Measurements from ENCODE around the gene CHRNA4.

Gene CHRNA4

DNA sequence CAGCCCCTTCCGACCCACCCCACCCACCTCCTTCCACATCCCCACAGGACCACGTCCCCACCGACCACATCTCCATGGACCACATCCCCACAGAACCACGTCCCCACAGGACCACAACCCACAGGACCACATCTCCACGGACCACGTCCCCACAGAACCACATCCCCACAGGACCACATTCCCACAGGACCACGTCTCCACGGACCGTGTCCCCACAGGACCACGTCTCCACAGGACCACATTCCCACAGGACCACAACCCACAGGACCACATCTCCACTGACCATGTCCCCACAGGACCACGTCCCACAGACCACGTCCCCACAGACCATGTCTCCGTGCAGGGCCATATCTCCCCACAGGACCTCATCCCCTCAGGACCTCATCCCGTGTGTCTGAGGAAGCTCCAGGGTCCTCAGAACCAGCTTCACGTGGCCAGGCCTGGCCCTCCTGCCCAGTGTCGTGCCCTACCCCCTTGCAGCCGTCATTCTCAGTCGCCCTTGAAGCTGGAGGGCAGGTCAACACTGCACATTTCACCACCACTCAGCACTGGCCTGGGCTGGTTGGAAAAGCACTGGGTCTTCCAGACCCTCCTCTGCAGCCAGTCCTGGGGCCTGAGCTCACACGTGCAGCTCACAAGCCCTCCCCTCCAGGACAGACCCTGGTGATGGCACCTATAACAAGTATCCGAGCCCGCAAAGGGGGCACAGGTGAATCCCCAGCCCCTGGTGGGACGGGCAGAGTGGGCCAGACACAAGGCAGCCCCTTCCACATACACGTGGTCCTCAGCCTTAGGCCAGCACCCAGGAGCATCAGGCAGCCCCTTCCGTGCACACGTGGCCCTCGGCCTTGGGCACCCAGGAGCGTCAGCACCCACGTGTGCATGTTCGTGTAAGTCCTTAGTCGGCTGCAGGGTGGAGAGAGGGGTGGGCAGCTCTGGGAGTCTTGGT lies 3.9 kb downstream of the CHRNA4 start:
- peaks cover 41% of the 10 kb centered on the region for H3K27me3 ChIP-seq (ENCODE audit: insufficient read depth, low read depth)
- TF ChIP-seq, protein P1, sequence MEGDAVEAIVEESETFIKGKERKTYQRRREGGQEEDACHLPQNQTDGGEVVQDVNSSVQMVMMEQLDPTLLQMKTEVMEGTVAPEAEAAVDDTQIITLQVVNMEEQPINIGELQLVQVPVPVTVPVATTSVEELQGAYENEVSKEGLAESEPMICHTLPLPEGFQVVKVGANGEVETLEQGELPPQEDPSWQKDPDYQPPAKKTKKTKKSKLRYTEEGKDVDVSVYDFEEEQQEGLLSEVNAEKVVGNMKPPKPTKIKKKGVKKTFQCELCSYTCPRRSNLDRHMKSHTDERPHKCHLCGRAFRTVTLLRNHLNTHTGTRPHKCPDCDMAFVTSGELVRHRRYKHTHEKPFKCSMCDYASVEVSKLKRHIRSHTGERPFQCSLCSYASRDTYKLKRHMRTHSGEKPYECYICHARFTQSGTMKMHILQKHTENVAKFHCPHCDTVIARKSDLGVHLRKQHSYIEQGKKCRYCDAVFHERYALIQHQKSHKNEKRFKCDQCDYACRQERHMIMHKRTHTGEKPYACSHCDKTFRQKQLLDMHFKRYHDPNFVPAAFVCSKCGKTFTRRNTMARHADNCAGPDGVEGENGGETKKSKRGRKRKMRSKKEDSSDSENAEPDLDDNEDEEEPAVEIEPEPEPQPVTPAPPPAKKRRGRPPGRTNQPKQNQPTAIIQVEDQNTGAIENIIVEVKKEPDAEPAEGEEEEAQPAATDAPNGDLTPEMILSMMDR (conservative IDR thresholded peaks at IDR 0.05; ENCODE audit: low read depth, low read length) = no peak
- no peak overlapping the region for H2AFZ ChIP-seq (ENCODE audit: low read depth)
- no peak overlapping the region for H3K27ac ChIP-seq
- no peak overlapping the region for H3K4me2 ChIP-seq
- no peaks in the 10 kb centered on the region for H3K4me1 ChIP-seq (ENCODE audit: low read depth, poor library complexity, severe bottlenecking)
- no peak overlapping the region for H3K4me3 ChIP-seq (IDR thresholded peaks at IDR 0.05; ENCODE audit: insufficient read depth, low read depth, low read length)
- H3K36me3 ChIP-seq (ENCODE audit: insufficient read depth) = no peaks in the 10 kb centered on the region
- no peaks in the 10 kb centered on the region for H3K79me2 ChIP-seq (ENCODE audit: insufficient read depth, low read depth)
- H4K20me1 ChIP-seq (ENCODE audit: insufficient read depth) = no peaks in the 10 kb centered on the region
- H3K9ac ChIP-seq = no peak overlapping the region

DNA sequence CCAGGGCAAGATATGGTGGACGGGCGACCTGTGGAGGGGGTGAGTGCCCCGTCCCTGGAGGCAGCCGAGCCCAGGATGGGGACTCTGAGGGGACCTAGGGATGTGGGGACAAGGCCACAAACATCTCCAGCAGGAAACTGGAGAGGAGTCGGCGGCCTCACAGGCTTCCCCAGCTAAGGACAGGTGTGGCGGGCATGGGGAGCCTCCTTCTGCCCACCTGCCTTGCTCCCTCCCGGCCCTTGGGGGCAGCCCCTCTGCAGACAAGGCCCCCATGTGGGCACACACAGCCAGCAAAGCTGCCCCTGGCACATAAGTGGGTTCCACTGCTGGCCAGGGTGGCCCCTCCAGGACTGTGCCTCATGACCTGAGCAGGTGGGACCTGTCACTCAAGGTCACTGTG lies 4.6 kb downstream of the CHRNA4 start:
- no peaks in the 10 kb centered on the region for H3K36me3 ChIP-seq (ENCODE audit: insufficient read depth)
- TF ChIP-seq, protein P1 (conservative IDR thresholded peaks at IDR 0.05; ENCODE audit: low read depth, low read length) = no peak
- no peaks in the 10 kb centered on the region for H3K4me1 ChIP-seq (ENCODE audit: low read depth, poor library complexity, severe bottlenecking)
- no peak overlapping the region for H3K4me3 ChIP-seq (IDR thresholded peaks at IDR 0.05; ENCODE audit: insufficient read depth, low read depth, low read length)
- H3K79me2 ChIP-seq (ENCODE audit: insufficient read depth, low read depth) = no peaks in the 10 kb centered on the region
- H3K27ac ChIP-seq = no peak overlapping the region
- peaks cover 38% of the 10 kb centered on the region for H3K27me3 ChIP-seq (ENCODE audit: insufficient read depth, low read depth)
- H3K9ac ChIP-seq = no peak overlapping the region
- H3K4me2 ChIP-seq = no peak overlapping the region
- no peaks in the 10 kb centered on the region for H4K20me1 ChIP-seq (ENCODE audit: insufficient read depth)
- H2AFZ ChIP-seq (ENCODE audit: low read depth) = no peak overlapping the region

DNA sequence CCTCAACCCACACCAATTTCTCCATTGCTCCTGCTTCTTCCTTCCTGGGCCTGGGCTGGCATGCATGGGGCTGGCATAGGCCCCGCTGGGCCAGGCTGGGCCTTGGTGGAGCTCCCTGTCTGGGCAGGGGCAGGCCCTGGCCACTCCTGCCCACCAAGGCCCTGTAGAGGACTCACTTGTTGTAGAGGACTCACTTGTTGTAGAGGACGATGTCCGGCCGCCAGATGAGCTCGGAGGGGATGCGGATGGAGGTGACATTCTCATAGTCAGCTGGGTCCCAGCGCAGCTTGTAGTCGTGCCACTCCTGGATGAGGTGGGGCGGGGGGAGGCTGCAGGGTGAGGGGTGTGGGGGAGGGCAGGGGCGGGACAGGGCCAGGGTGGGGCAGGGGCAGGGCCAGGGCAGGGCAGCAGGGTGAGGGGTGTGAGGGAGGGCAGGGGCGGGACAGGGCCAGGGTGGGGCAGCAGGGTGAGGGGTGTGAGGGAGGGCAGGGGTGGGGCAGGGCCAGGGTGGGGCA lies 5.3 kb downstream of the CHRNA4 start:
- Histone ChIP-seq H3K4me1 (ENCODE audit: low read depth, poor library complexity, severe bottlenecking) (no peaks in the 10 kb centered on the region), H3K4me3 (IDR thresholded peaks at IDR 0.05; ENCODE audit: insufficient read depth, low read depth, low read length) (no peak overlapping the region), H3K27ac (no peak overlapping the region), H3K79me2 (ENCODE audit: insufficient read depth, low read depth) (no peaks in the 10 kb centered on the region), H3K4me2 (no peak overlapping the region), H4K20me1 (ENCODE audit: insufficient read depth) (no peaks in the 10 kb centered on the region), H3K27me3 (ENCODE audit: insufficient read depth, low read depth) (peaks cover 37% of the 10 kb centered on the region), H3K9ac (no peak overlapping the region), H2AFZ (ENCODE audit: low read depth) (no peak overlapping the region), H3K36me3 (ENCODE audit: insufficient read depth) (no peaks in the 10 kb centered on the region)
- TF ChIP-seq, protein P1 (conservative IDR thresholded peaks at IDR 0.05; ENCODE audit: low read depth, low read length) = no peak

DNA sequence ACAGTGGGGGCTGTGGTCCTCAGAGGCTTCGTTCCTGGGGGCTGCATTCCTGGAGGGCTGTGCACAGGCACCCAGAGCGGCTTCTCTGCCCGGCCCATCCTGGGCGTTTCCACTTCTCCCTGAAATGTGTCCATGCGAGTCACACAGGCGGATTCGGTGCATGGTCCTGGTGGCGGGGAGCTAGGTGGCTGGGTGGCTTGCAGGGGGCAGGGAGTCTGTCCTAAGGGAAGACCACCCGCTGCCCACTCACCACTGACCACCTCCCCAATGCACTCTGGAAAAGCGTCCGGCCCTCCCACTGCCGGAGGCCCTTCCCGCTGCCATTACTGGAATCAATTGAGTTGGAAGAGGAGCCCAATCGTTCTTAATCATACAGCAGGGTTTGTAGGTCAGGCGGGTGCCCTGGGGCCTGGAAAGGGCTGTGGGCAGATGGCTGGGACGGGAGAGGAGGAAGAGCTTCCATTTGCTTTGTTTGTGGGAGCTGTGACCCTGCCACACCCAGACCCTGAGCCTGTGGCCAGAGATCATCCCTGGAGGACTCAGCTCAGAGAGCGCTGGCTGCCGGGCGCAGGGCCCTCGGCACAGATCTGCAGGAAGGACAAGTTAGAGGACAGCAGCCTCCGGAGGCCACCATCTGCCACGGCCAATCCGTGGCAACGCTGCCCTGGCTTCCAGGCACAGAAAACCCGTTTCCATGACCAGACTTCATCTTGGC lies 6.4 kb downstream of the CHRNA4 start:
- no peaks in the 10 kb centered on the region for H3K79me2 ChIP-seq (ENCODE audit: insufficient read depth, low read depth)
- H3K4me1 ChIP-seq (ENCODE audit: low read depth, poor library complexity, severe bottlenecking) = no peaks in the 10 kb centered on the region
- no peak overlapping the region for H2AFZ ChIP-seq (ENCODE audit: low read depth)
- H3K4me3 ChIP-seq (IDR thresholded peaks at IDR 0.05; ENCODE audit: insufficient read depth, low read depth, low read length) = no peak overlapping the region
- H3K27ac ChIP-seq = no peak overlapping the region
- no peak overlapping the region for H3K4me2 ChIP-seq
- H3K36me3 ChIP-seq (ENCODE audit: insufficient read depth) = no peaks in the 10 kb centered on the region
- H3K27me3 ChIP-seq (ENCODE audit: insufficient read depth, low read depth) = peaks cover 35% of the 10 kb centered on the region; the same call in 1 of the 2 replicates
- no peaks in the 10 kb centered on the region for H4K20me1 ChIP-seq (ENCODE audit: insufficient read depth)
- TF ChIP-seq, protein P1 (conservative IDR thresholded peaks at IDR 0.05; ENCODE audit: low read depth, low read length) = no peak
- no peak overlapping the region for H3K9ac ChIP-seq
